GM12878 (cell line): ENCODE data around the gene EVX2. TPM values are rescaled to one million over a fixed set of nuclear protein-coding genes. Genes with fewer than 3 reads are reported as not detected.

Experiments
- ATAC-seq: fragments of 200-7000 bp; cut with Tn5 transposase; 3 replicates; pipeline ENCODE4 v1.9.1; 2020; ENCODE audit warnings: mild to moderate bottlenecking, moderate library complexity
- BruUV-seq: library from RNA; stranded (reverse); fragments of 400-500 nt; replicated peaks from 2 replicates; lab custom pipeline; 2021; lab: Mats Ljungman, UMichigan
- CTCF ChIA-PET: fragments of 300-600 bp; sonication (Branson Sonifier 250); formaldehyde crosslinking; extraction: SDS; loops from one replicate; lab custom pipeline; 2021; ENCODE audit warnings: inconsistent platforms; lab: Yijun Ruan, JAX
- POLR2A ChIA-PET: fragments of 350-600 bp; formaldehyde crosslinking; extraction: SDS; loops from one replicate; lab custom pipeline; 2021; ENCODE audit warnings: inconsistent platforms; lab: Charles Lee
- RAD21 ChIA-PET: fragments of 300-600 bp; sonication (Branson Sonifier 250); formaldehyde crosslinking; loops from one replicate; lab custom pipeline; 2023; ENCODE audit warnings: antibody characterized with exemption; ENCODE audit not compliant: unreplicated experiment; lab: Charles Lee
- SMC1A ChIA-PET: fragments of 300-600 bp; sonication (Branson Sonifier 250); formaldehyde crosslinking; loops from one replicate; lab custom pipeline; 2023; ENCODE audit not compliant: unreplicated experiment, uncharacterized antibody; lab: Charles Lee
- DNase-seq: peaks from one replicate; pipeline ENCODE4 v3.0.0-alpha.2; 2011; ENCODE audit warnings: low read depth, low spot score
- FAIRE-seq: peaks from 3 replicates; lab custom pipeline; 2011; peaks lifted over from hg19 to GRCh38; lab: Jason Lieb, UNC
- H2AFZ ChIP-seq: 2 replicates; pipeline ENCODE4 v1.6.0; 2011; ENCODE audit warnings: low read depth, low read length, control low read depth; ENCODE audit not compliant: control insufficient read depth
- H3K27ac ChIP-seq: 2 replicates; pipeline ENCODE4 v1.5.1; 2011; ENCODE audit warnings: control low read depth; ENCODE audit not compliant: control insufficient read depth, insufficient read depth
- H3K27me3 ChIP-seq, 2 experiments: replicated peaks in 1 of 2; 2 replicates each; pipeline versions ENCODE4 v1.6.0 to v1.6.1; 2011; ENCODE audit warnings: low read length in 1 of 2; ENCODE audit not compliant: control insufficient read depth in 2 of 2, insufficient read depth in 2 of 2
- H3K36me3 ChIP-seq, 2 experiments: 2 replicates each; pipeline ENCODE4 v1.5.1; 2011; ENCODE audit warnings: low read length in 1 of 2; ENCODE audit not compliant: control insufficient read depth in 2 of 2, insufficient read depth in 2 of 2
- H3K4me1 ChIP-seq: 2 replicates; pipeline ENCODE4 v1.6.1; 2011; ENCODE audit warnings: mild to moderate bottlenecking, low read length, moderate library complexity, mixed read lengths; ENCODE audit not compliant: control insufficient read depth, insufficient read depth
- H3K4me2 ChIP-seq: 2 replicates; pipeline ENCODE4 v1.6.0; 2011; ENCODE audit warnings: control low read depth; ENCODE audit not compliant: control insufficient read depth, insufficient read depth
- H3K4me3 ChIP-seq: fragments of 200-600 bp; sonication (generic); 2 replicates; pipeline ENCODE4 v1.5.1; 2016
- H3K79me2 ChIP-seq: 2 replicates; pipeline ENCODE4 v1.6.0; 2011; ENCODE audit warnings: low read length; ENCODE audit not compliant: control insufficient read depth, insufficient read depth
- H3K9ac ChIP-seq: 2 replicates; pipeline ENCODE4 v1.8.0; 2011; ENCODE audit warnings: low read length, control low read depth, mixed read lengths; ENCODE audit not compliant: control insufficient read depth, insufficient read depth
- H3K9me3 ChIP-seq: replicated peaks from 3 replicates; pipeline ENCODE4 v1.5.1; 2011; ENCODE audit warnings: mild to moderate bottlenecking, low read length; ENCODE audit not compliant: control insufficient read depth, insufficient read depth
- H4K20me1 ChIP-seq: 2 replicates; pipeline ENCODE4 v1.6.0; 2011; ENCODE audit not compliant: control insufficient read depth, insufficient read depth
- ASH2L ChIP-seq: fragments of 300-600, 200-600 bp; sonication (generic); IDR thresholded peaks from 2 replicates; pipeline ENCODE4 v1.6.1; 2017; ENCODE audit warnings: low read depth, mild to moderate bottlenecking, borderline replicate concordance
- CEBPZ ChIP-seq: fragments of 150-350 bp; IDR thresholded peaks from 2 replicates; pipeline ENCODE4 v1.6.1; 2016; ENCODE audit warnings: low read depth, low read length
- ETV6 ChIP-seq, 2 experiments: fragments of 450-650 bp in 1 of 2; IDR thresholded peaks in 1 of 2; conservative IDR thresholded peaks in 1 of 2; 2 replicates each; pipeline ENCODE4 v1.6.1; 2014; ENCODE audit warnings: antibody characterized with exemption in 1 of 2, borderline replicate concordance in 1 of 2, low read depth in 1 of 2, mild to moderate bottlenecking in 1 of 2, moderate library complexity in 1 of 2
- HSF1 ChIP-seq: fragments of 150-350 bp; IDR thresholded peaks from 2 replicates; pipeline ENCODE4 v1.6.1; 2014; ENCODE audit warnings: mild to moderate bottlenecking, low read depth, low read length
- NKRF ChIP-seq: fragments of 450-650 bp; conservative IDR thresholded peaks from 2 replicates; pipeline ENCODE4 v1.6.1; 2017; ENCODE audit warnings: mild to moderate bottlenecking, moderate library complexity
- TARDBP ChIP-seq: IDR thresholded peaks from 2 replicates; pipeline ENCODE4 v1.6.1; 2016; ENCODE audit warnings: borderline replicate concordance
- TCF3 ChIP-seq: IDR thresholded peaks from 2 replicates; pipeline ENCODE4 v1.6.1; 2012; ENCODE audit warnings: low read depth, mild to moderate bottlenecking, low read length, borderline replicate concordance; ENCODE audit not compliant: insufficient read depth
- ZBTB40 ChIP-seq: fragments of 450-650 bp; IDR thresholded peaks from 2 replicates; pipeline ENCODE4 v1.6.1; 2016; ENCODE audit warnings: mild to moderate bottlenecking, moderate library complexity, borderline replicate concordance
- WGBS: methylation state at CpG from one replicate; pipeline ENCODE4 v1.1.6; 2016; ENCODE audit warnings: low lambda C conversion rate; ENCODE audit not compliant: insufficient replicate concordance, insufficient coverage; ENCODE audit errors: missing lambda C conversion rate; 5-methylcytosine and 5-hydroxymethylcytosine counted together
- in situ Hi-C: fragments of 300-500 bp; cut with MboI; formaldehyde crosslinking; loops from 9 replicates; pipeline ENCODE4 v1.14.3; 2018; ENCODE audit warnings: mixed read lengths
- intact Hi-C: fragments of 100-400 bp; cut with micrococcal nuclease; formaldehyde crosslinking; loops from one replicate; pipeline ENCODE4 v1.14.2; 2022; ENCODE audit not compliant: unreplicated experiment
- polyA plus RNA-seq, 11 experiments: library from polyadenylated mRNA; depleted of rRNA in 4 of 11; unstranded in 6 of 11; stranded (reverse) in 5 of 11; fragments of >200 nt; fragmentation: Nextera tagmentation in 4 of 11; fragmentation: Illumina TruSeq in 1 of 11; extraction: Ambion mirVana in 4 of 11; extraction: Trizol in 1 of 11; gene quantifications; 1 replicate in 1 of 11; 2 replicates in 10 of 11; pipeline versions ENCODE4 v1.2.1 to v1.2.3, GENCODE V29; 2011 to 2016; ENCODE audit warnings: inconsistent platforms in 2 of 11, missing spikeins in 2 of 11, low read depth in 1 of 11
- total RNA-seq, 4 experiments: library from RNA; depleted of rRNA in 3 of 4; stranded (reverse); fragments of >200 nt in 3 of 4; fragmentation: Illumina TruSeq in 1 of 4; extraction: Trizol in 1 of 4; gene quantifications; 2 replicates each; pipeline versions ENCODE4 v1.2.1 to v1.2.3, GENCODE V29; 2013 to 2021

The EVX2 gene
- total and polyA plus RNA-seq, 10 of the 15 experiments (the other 5 are each of a cell fraction or from before 2014, with no cell fraction given), result not detected

- RAD21 ChIA-PET, result interaction anchor here (0.7 to 3.7 kb wide), 3 partner anchors 429 to 1024 kb away, joined by 3 to 17 read pairs (median 16); no protein-coding TSS in a partner anchor
- H3K79me2 ChIP-seq, result no peaks in the 10 kb centered on the region
- H3K36me3 ChIP-seq, result no peaks in the 10 kb centered on the region
- POLR2A ChIA-PET, result no interaction called here
- no peak overlapping the region for H3K9ac ChIP-seq
- no TSS peak for BruUV-seq
- peaks cover 1% of the 10 kb centered on the region; the same call in 2 of the 3 replicates for H3K9me3 ChIP-seq
- CTCF ChIA-PET, result interaction anchor here (0.8 to 4.3 kb wide), 7 partner anchors 15 to 1024 kb away, joined by 3 to 79 read pairs (median 17); no protein-coding TSS in a partner anchor
- no peak overlapping the region for H3K4me3 ChIP-seq
- DNase-seq (no peak), FAIRE-seq (no peak), ATAC-seq (no peak)
- no peak overlapping the region for H3K4me2 ChIP-seq
- no peaks in the 10 kb centered on the region for H4K20me1 ChIP-seq
- no peak overlapping the region for H3K27ac ChIP-seq
- intact Hi-C loops, result loop anchor here (5.0 kb wide), 2 partner anchors 692 to 1037 kb away; no protein-coding TSS in a partner anchor
- no peak overlapping the region for H2AFZ ChIP-seq
- SMC1A ChIA-PET, result interaction anchor here (0.7 to 3.1 kb wide), 4 partner anchors 15 to 526 kb away, joined by 4 to 37 read pairs (median 12); no protein-coding TSS in a partner anchor
- in situ Hi-C loops, result loop anchor here (5.0 to 25.0 kb wide), 4 partner anchors 512 to 1212 kb away; no protein-coding TSS in a partner anchor
- peaks cover 11 to 29% of the 10 kb centered on the region in 2 experiments for H3K27me3 ChIP-seq
- H3K4me1 ChIP-seq, result no peaks in the 10 kb centered on the region
- 8% methylated on average over 7 of the region's 9 CpGs for WGBS
- TF ChIP-seq ETV6 (conservative IDR thresholded peaks at IDR 0.05 in 1 of 2, IDR thresholded peaks at IDR 0.05 in 1 of 2; ENCODE audit: borderline replicate concordance in 1 of 2, low read depth in 1 of 2), result no peak
- TF ChIP-seq ASH2L, result no peak
- TF ChIP-seq CEBPZ, result no peak
- no peak for TF ChIP-seq HSF1
- no peak for TF ChIP-seq NKRF
- no peak for TF ChIP-seq ZBTB40
- no peak for TF ChIP-seq TCF3
- no peak for TF ChIP-seq TARDBP
Measured at GRCh38 chr2:176124947-176125771, 41.4 kb upstream of the EVX2 start.
